ENCODE data around the gene KATNAL2.

DNA sequence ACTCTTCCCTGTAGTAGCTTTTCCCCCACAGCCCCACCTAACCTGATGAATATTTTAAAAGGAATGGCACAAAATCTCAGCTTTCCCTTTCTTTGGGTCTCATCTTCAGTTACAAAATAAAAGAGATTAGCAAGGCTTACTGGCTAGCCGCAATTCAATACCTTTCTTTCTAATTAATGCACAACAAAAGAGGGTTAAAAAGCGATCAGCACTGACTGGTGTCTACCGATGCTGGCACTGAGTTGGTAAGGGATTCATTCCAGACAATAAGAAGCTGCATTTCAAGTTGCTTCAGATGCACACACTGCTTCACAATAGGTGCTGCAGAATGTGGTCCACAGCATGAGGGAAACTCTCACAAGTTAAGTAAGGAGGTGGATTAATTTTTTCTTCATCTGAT is 191.0 kb downstream of the KATNAL2 start:
- no peak for TF ChIP-seq CTCF (IDR thresholded peaks at IDR 0.05; ENCODE audit: poor library complexity)
- no peak for TF ChIP-seq EZH2 (IDR thresholded peaks at IDR 0.05; ENCODE audit: borderline replicate concordance)
